SK-N-SH treated with all-trans-retinoic acid at 6 μM for 48 hours (cell line): Measurements from ENCODE around the gene DUSP2.

ENCODE experiments used
- OSR1 ChIP-seq: fragments of 250-450 bp; sonication (Bioruptor Pico); IDR thresholded peaks from 2 replicates; pipeline ENCODE4 v1.8.0; 2022; ENCODE audit warnings: moderate library complexity, mild to moderate bottlenecking, inconsistent platforms
- RARB ChIP-seq: fragments of 250-450 bp; sonication (Bioruptor Pico); IDR thresholded peaks from 2 replicates; pipeline ENCODE4 v1.8.0; 2021; ENCODE audit warnings: mild to moderate bottlenecking, moderate library complexity

GRCh38 chr2:96157649-96158553, 12.7 kb upstream of the DUSP2 start:
- TF ChIP-seq RARB (CRISPR knock-in tag) (no peak), OSR1 (CRISPR knock-in tag) (no peak)
